Measurements from ENCODE around the gene BFSP2. TPM values are rescaled to one million over a fixed set of nuclear protein-coding genes. Genes with fewer than 3 reads are reported as not detected.
A peak's percentile ranks its signal among the peaks of the same experiment; 100 is the strongest.

The BFSP2 gene
- polyA plus RNA-seq, 1 experiment = not detected

GRCh38 chr3:133457025-133457424, 57.2 kb downstream of the BFSP2 start:
- Histone ChIP-seq H3K27me3 (ENCODE audit: control insufficient read depth, insufficient read depth, low read length) (peaks cover 2% of the 10 kb centered on the region), H3K4me3 (ENCODE audit: low read depth, low read length) (no peak overlapping the region), H3K9me3 (ENCODE audit: control insufficient read depth, insufficient read depth, low read length) (no peaks in the 10 kb centered on the region), H3K27ac (ENCODE audit: low read depth, low read length) (no peak overlapping the region)
- TF ChIP-seq CTCF (IDR thresholded peaks at IDR 0.05; ENCODE audit: low read depth, low read length) = no peak
- no peak for DNase-seq (ENCODE audit: low read depth, low spot score)
- CTCF ChIA-PET = interaction anchor here (0.7 to 1.4 kb wide), 5 partner anchors 9 to 121 kb away, joined by 3 read pairs; no protein-coding TSS in a partner anchor
- POLR2A ChIA-PET = no interaction called here

- Histone ChIP-seq H3K9me3 (ENCODE audit: control insufficient read depth, insufficient read depth, low read length) (no peaks in the 10 kb centered on the region), H3K4me3 (ENCODE audit: low read depth, low read length) (no peak overlapping the region), H3K27ac (ENCODE audit: low read depth, low read length) (no peak overlapping the region), H3K27me3 (ENCODE audit: control insufficient read depth, insufficient read depth, low read length) (peaks cover 2% of the 10 kb centered on the region)
- ChIA-PET POLR2A (no interaction called here), CTCF (interaction anchor here (0.7 to 1.4 kb wide), 5 partner anchors 8 to 121 kb away, joined by 3 read pairs; no protein-coding TSS in a partner anchor)
- TF ChIP-seq CTCF (IDR thresholded peaks at IDR 0.05; ENCODE audit: low read depth, low read length) = peak; percentile 39
- DNase-seq (ENCODE audit: low read depth, low spot score) = no peak
Observed at GRCh38 chr3:133457465-133458067, 57.7 kb downstream of the BFSP2 start.

GRCh38 chr3:133459400-133459799, 59.5 kb downstream of the BFSP2 start:
- DNase-seq (ENCODE audit: low read depth, low spot score) = no peak
- ChIA-PET CTCF (interaction anchor here (1.2 to 2.1 kb wide), 3 partner anchors 39 to 733 kb away, joined by 3 to 12 read pairs (median 3); no protein-coding TSS in a partner anchor), POLR2A (interaction anchor here (0.6 kb wide), 1 partner anchor 79 kb away, joined by 5 read pairs; no protein-coding TSS in a partner anchor)
- Histone ChIP-seq H3K4me3 (ENCODE audit: low read depth, low read length) (no peak overlapping the region), H3K27me3 (ENCODE audit: control insufficient read depth, insufficient read depth, low read length) (peaks cover 2% of the 10 kb centered on the region), H3K9me3 (ENCODE audit: control insufficient read depth, insufficient read depth, low read length) (no peaks in the 10 kb centered on the region), H3K27ac (ENCODE audit: low read depth, low read length) (no peak overlapping the region)
- no peak for TF ChIP-seq CTCF (IDR thresholded peaks at IDR 0.05; ENCODE audit: low read depth, low read length)

GRCh38 chr3:133460809-133461208, 61.0 kb downstream of the BFSP2 start:
- POLR2A ChIA-PET = no interaction called here
- no peak for DNase-seq (ENCODE audit: low read depth, low spot score)
- H3K27me3 ChIP-seq (ENCODE audit: control insufficient read depth, insufficient read depth, low read length) = no peaks in the 10 kb centered on the region
- no peak overlapping the region for H3K27ac ChIP-seq (ENCODE audit: low read depth, low read length)
- CTCF ChIA-PET = interaction anchor here (1.2 to 2.1 kb wide), 2 partner anchors 118 to 734 kb away, joined by 3 to 12 read pairs; no protein-coding TSS in a partner anchor
- H3K4me3 ChIP-seq (ENCODE audit: low read depth, low read length) = no peak overlapping the region
- H3K9me3 ChIP-seq (ENCODE audit: control insufficient read depth, insufficient read depth, low read length) = no peaks in the 10 kb centered on the region
- no peak for TF ChIP-seq CTCF (IDR thresholded peaks at IDR 0.05; ENCODE audit: low read depth, low read length)

- POLR2A ChIA-PET = no interaction called here
- Histone ChIP-seq H3K9me3 (ENCODE audit: control insufficient read depth, insufficient read depth, low read length) (no peaks in the 10 kb centered on the region), H3K27ac (ENCODE audit: low read depth, low read length) (no peak overlapping the region), H3K4me3 (ENCODE audit: low read depth, low read length) (no peak overlapping the region), H3K27me3 (ENCODE audit: control insufficient read depth, insufficient read depth, low read length) (no peaks in the 10 kb centered on the region)
- no peak for DNase-seq (ENCODE audit: low read depth, low spot score)
- TF ChIP-seq CTCF (IDR thresholded peaks at IDR 0.05; ENCODE audit: low read depth, low read length) = no peak
- CTCF ChIA-PET = interaction anchor here (1.2 to 4.7 kb wide), 2 partner anchors 116 to 420 kb away, joined by 3 to 54 read pairs; no protein-coding TSS in a partner anchor
Observed at GRCh38 chr3:133461291-133461690, 61.4 kb downstream of the BFSP2 start.

Data from AG04450 (cell line).